ENCODE measurements around the gene ASPN. TPM values are rescaled to one million over a fixed set of nuclear protein-coding genes. Genes with fewer than 3 reads are reported as not detected.

The ASPN gene
- total and polyA plus RNA-seq, 2 of the 13 experiments (the other 11 are each of a cell fraction or from before 2014, with no cell fraction given) = not detected

- POLR2A ChIA-PET = no interaction called here
- no peak overlapping the region for H3K27ac ChIP-seq (ENCODE audit: extremely low read length, insufficient read depth, low read length)
These were observed 55.7 kb downstream of the ASPN start for GRCh38 chr9:92426501-92427145.

More at GRCh38 chr9:92426501-92427145, 55.7 kb downstream of the ASPN start:
- ATAC-seq (no peak), FAIRE-seq (no peak), DNase-seq (ENCODE audit: low spot score) (no peak)
- no peaks in the 10 kb centered on the region for H3K4me1 ChIP-seq (ENCODE audit: insufficient read depth, low read length)
- H3K36me3 ChIP-seq (replicated peaks in 1 of 2; ENCODE audit: control insufficient read depth in 1 of 2, insufficient read depth in 2 of 2, low read length in 2 of 2) = no peaks in the 10 kb centered on the region
- intact Hi-C loops (cut with micrococcal nuclease; ENCODE audit: unreplicated experiment) = no loop called here
- in situ Hi-C loops (cut with HindIII; ENCODE audit: extremely low pct_ligation_motif_present, low pct_unique_long_range_greater_than_20kb) = loop anchor here (25.0 kb wide), 1 partner anchor 289 kb away; no protein-coding TSS in a partner anchor
- no peaks in the 10 kb centered on the region for H3K79me2 ChIP-seq (ENCODE audit: insufficient read depth, low read length)
- H3K27me3 ChIP-seq (ENCODE audit: control insufficient read depth in 1 of 2, insufficient read depth in 2 of 2, low read length in 2 of 2) = no peaks in the 10 kb centered on the region
- no peak for TF ChIP-seq ZNF224 (CRISPR knock-in tag; IDR thresholded peaks at IDR 0.05)
- no peak for TF ChIP-seq TIGD3 (CRISPR knock-in tag; IDR thresholded peaks at IDR 0.05; ENCODE audit: borderline replicate concordance)
- no peak for TF ChIP-seq THAP7 (CRISPR knock-in tag; IDR thresholded peaks at IDR 0.05)
- TF ChIP-seq HINFP (CRISPR knock-in tag; IDR thresholded peaks at IDR 0.05; ENCODE audit: low read depth) = no peak
- no peak for TF ChIP-seq REPIN1 (CRISPR knock-in tag; IDR thresholded peaks at IDR 0.05; ENCODE audit: borderline replicate concordance, low read depth)
- no peak for TF ChIP-seq MYPOP (CRISPR knock-in tag; IDR thresholded peaks at IDR 0.05)
- TF ChIP-seq E2F2 (CRISPR knock-in tag; IDR thresholded peaks at IDR 0.05; ENCODE audit: borderline replicate concordance) = no peak
- no peak for TF ChIP-seq ZNF724P (CRISPR knock-in tag; IDR thresholded peaks at IDR 0.05; ENCODE audit: borderline replicate concordance)
- TF ChIP-seq HOXA5 (CRISPR knock-in tag; IDR thresholded peaks at IDR 0.05) = no peak
- no peak for TF ChIP-seq ZNF773 (CRISPR knock-in tag; IDR thresholded peaks at IDR 0.05; ENCODE audit: borderline replicate concordance)
- TF ChIP-seq MAFK (conservative IDR thresholded peaks at IDR 0.05 in 1 of 2, IDR thresholded peaks at IDR 0.05 in 1 of 2; ENCODE audit: low read length in 2 of 2) = no peak
- no peak for TF ChIP-seq REL (CRISPR knock-in tag; conservative IDR thresholded peaks at IDR 0.05)
- no peak for TF ChIP-seq MAX (IDR thresholded peaks at IDR 0.05)
- TF ChIP-seq ZNF337 (CRISPR knock-in tag; IDR thresholded peaks at IDR 0.05; ENCODE audit: borderline replicate concordance, low read depth) = no peak
- TF ChIP-seq ZNF460 (CRISPR knock-in tag; IDR thresholded peaks at IDR 0.05; ENCODE audit: borderline replicate concordance) = no peak
- TF ChIP-seq ZSCAN22 (CRISPR knock-in tag; IDR thresholded peaks at IDR 0.05) = no peak
- WGBS (ENCODE audit: low lambda C conversion rate) = 82% methylated on average over 5 of the region's 5 CpGs
- no peaks in the 10 kb centered on the region for H4K20me1 ChIP-seq (ENCODE audit: insufficient read depth, low read length)
- no TSS peak for BruUV-seq (replicated peaks)
- H3K9me3 ChIP-seq (ENCODE audit: low read length) = no peaks in the 10 kb centered on the region
- H3K4me2 ChIP-seq (ENCODE audit: low read depth, low read length) = no peak overlapping the region
- H2AFZ ChIP-seq (ENCODE audit: low read length) = no peak overlapping the region
- H3K9ac ChIP-seq (ENCODE audit: insufficient read depth, low read depth, low read length) = no peak overlapping the region
- no peak overlapping the region for H3K4me3 ChIP-seq (replicated peaks in 1 of 3; ENCODE audit: insufficient read depth in 1 of 3, low read depth in 2 of 3, low read length in 3 of 3)
- CTCF ChIA-PET (ENCODE audit: low intra/inter-chr PET ratio, low total read pairs) = no interaction called here

All from HepG2 (cell line).